ENCODE data around the gene ZNF423. TPM values are rescaled to one million over a fixed set of nuclear protein-coding genes. Genes with fewer than 3 reads are reported as not detected.

The ZNF423 gene
- polyA plus RNA-seq, 1 of the 3 experiments (the other 2 are of a cell fraction) = 1.2 TPM

- TF ChIP-seq FOXM1 (IDR thresholded peaks at IDR 0.05; ENCODE audit: low read depth) = no peak
- no peak for TF ChIP-seq REST (IDR thresholded peaks at IDR 0.05; ENCODE audit: low read depth, low read length)
- no peak for TF ChIP-seq RXRA (IDR thresholded peaks at IDR 0.05; ENCODE audit: borderline replicate concordance, low read depth)
- TF ChIP-seq RCOR1 (IDR thresholded peaks at IDR 0.05; ENCODE audit: low read length) = no peak
- no peak for TF ChIP-seq USF2 (IDR thresholded peaks at IDR 0.05; ENCODE audit: borderline replicate concordance, low read depth, low read length)
- no peak for TF ChIP-seq NRF1 (IDR thresholded peaks at IDR 0.05; ENCODE audit: low read depth, low read length)
- no peak for TF ChIP-seq GABPA (IDR thresholded peaks at IDR 0.05; ENCODE audit: low read depth)
- Histone ChIP-seq H4K20me1 (ENCODE audit: insufficient read depth) (no peaks in the 10 kb centered on the region), H3K9ac (no peak overlapping the region), H3K4me3 (ENCODE audit: low read depth in 2 of 2, low read length in 1 of 2) (no peak overlapping the region; a peak in 1 of 4 replicates), H3K4me2 (peak overlapping the region; percentile 33; the same call in 1 of the 2 replicates), H3K36me3 (replicated peaks in 1 of 2; ENCODE audit: control insufficient read depth in 1 of 2, insufficient read depth in 2 of 2, low read length in 1 of 2) (no peaks in the 10 kb centered on the region), H3K79me2 (ENCODE audit: insufficient read depth) (no peaks in the 10 kb centered on the region), H3K27me3 (ENCODE audit: insufficient read depth) (no peaks in the 10 kb centered on the region), H2AFZ (ENCODE audit: low read depth) (no peak overlapping the region), H3K27ac (ENCODE audit: low read depth in 2 of 2, low read length in 1 of 2) (no peak overlapping the region), H3K9me2 (no peaks in the 10 kb centered on the region), H3K4me1 (ENCODE audit: control insufficient read depth in 1 of 2, insufficient read depth in 2 of 2, low read depth in 1 of 2, low read length in 1 of 2) (peaks cover 0 to 3% of the 10 kb centered on the region in 2 experiments; a peak in 1 of 4 replicates), H3F3A (replicated peaks; ENCODE audit: insufficient read depth) (no peaks in the 10 kb centered on the region), H3K9me3 (no peaks in the 10 kb centered on the region)
- CTCF ChIA-PET = interaction anchor here (0.7 to 1.9 kb wide), 3 partner anchors 73 to 437 kb away, joined by 3 to 4 read pairs (median 4); no protein-coding TSS in a partner anchor
- POLR2A ChIA-PET = no interaction called here
- DNase-seq = peak; percentile 95
- WGBS (ENCODE audit: low lambda C conversion rate) = 9% methylated on average over 6 of the region's 18 CpGs
Measured at GRCh38 chr16:49484451-49484849, 371.5 kb downstream of the ZNF423 start.

- DNase-seq = no peak
- TF ChIP-seq FOXJ3 (CRISPR knock-in tag; IDR thresholded peaks at IDR 0.05) (no peak), MAX (IDR thresholded peaks at IDR 0.05; ENCODE audit: low read depth) (no peak), CTCF (IDR thresholded peaks at IDR 0.05) (no peak), TEAD4 (IDR thresholded peaks at IDR 0.05; ENCODE audit: borderline replicate concordance, insufficient read depth) (no peak), CHD2 (IDR thresholded peaks at IDR 0.05; ENCODE audit: low read length, partially characterized antibody) (no peak), USF1 (IDR thresholded peaks at IDR 0.05; ENCODE audit: borderline replicate concordance, low read depth) (no peak), NFIC (IDR thresholded peaks at IDR 0.05; ENCODE audit: borderline replicate concordance) (no peak), TAF1 (IDR thresholded peaks at IDR 0.05; ENCODE audit: borderline replicate concordance, low read depth, low read length) (no peak), MEF2A (IDR thresholded peaks at IDR 0.05; ENCODE audit: borderline replicate concordance, low read depth) (no peak), RXRA (IDR thresholded peaks at IDR 0.05; ENCODE audit: borderline replicate concordance, low read depth) (no peak), ELF1 (IDR thresholded peaks at IDR 0.05) (no peak)
Measured at GRCh38 chr16:49483651-49484450, 372.1 kb downstream of the ZNF423 start.

More at GRCh38 chr16:49483651-49484450, 372.1 kb downstream of the ZNF423 start:
- H3K4me2 ChIP-seq = peak overlapping the region; percentile 33; the same call in 1 of the 2 replicates
- H3K4me3 ChIP-seq (ENCODE audit: low read depth in 2 of 2, low read length in 1 of 2) = no peak overlapping the region; a peak in 1 of 4 replicates
- H3K27ac ChIP-seq (ENCODE audit: low read depth in 2 of 2, low read length in 1 of 2) = no peak overlapping the region
- H3K9me3 ChIP-seq = no peaks in the 10 kb centered on the region
- H3K36me3 ChIP-seq (replicated peaks in 1 of 2; ENCODE audit: control insufficient read depth in 1 of 2, insufficient read depth in 2 of 2, low read length in 1 of 2) = no peaks in the 10 kb centered on the region
- no peaks in the 10 kb centered on the region for H4K20me1 ChIP-seq (ENCODE audit: insufficient read depth)
- H2AFZ ChIP-seq (ENCODE audit: low read depth) = no peak overlapping the region
- H3K9me2 ChIP-seq = no peaks in the 10 kb centered on the region
- H3F3A ChIP-seq (replicated peaks; ENCODE audit: insufficient read depth) = no peaks in the 10 kb centered on the region
- H3K27me3 ChIP-seq (ENCODE audit: insufficient read depth) = no peaks in the 10 kb centered on the region
- CTCF ChIA-PET = interaction anchor here (1.6 kb wide), 1 partner anchor 72 kb away, joined by 3 read pairs; no protein-coding TSS in a partner anchor
- POLR2A ChIA-PET = no interaction called here
- H3K9ac ChIP-seq = no peak overlapping the region
- no peaks in the 10 kb centered on the region for H3K79me2 ChIP-seq (ENCODE audit: insufficient read depth)
- 53% methylated on average over 13 of the region's 22 CpGs for WGBS (ENCODE audit: low lambda C conversion rate)
- H3K4me1 ChIP-seq (ENCODE audit: control insufficient read depth in 1 of 2, insufficient read depth in 2 of 2, low read depth in 1 of 2, low read length in 1 of 2) = peaks cover 0 to 3% of the 10 kb centered on the region in 2 experiments; a peak in 1 of 4 replicates
